Left lung (tissue), 10 donors: ENCODE measurements around the gene FHOD3. TPM values are rescaled to one million over a fixed set of nuclear protein-coding genes. Genes with fewer than 3 reads are reported as not detected.

Source experiments
- ATAC-seq: fragments of 200-7000 bp; cut with Tn5 transposase; one replicate; pipeline ENCODE4 v1.9.1; 2020; ENCODE audit warnings: moderate library complexity
- DNase-seq, 4 donors: peaks; one replicate each; pipeline ENCODE4 v3.0.0-alpha.2; 2013 to 2020
- H3K27ac ChIP-seq, 2 donors: fragments of 200-600 bp; sonication (generic) in 1 of 2; one replicate each; pipeline versions ENCODE4 v1.5.0 to v1.8.0; 2020 to 2021
- H3K27me3 ChIP-seq, 2 donors: fragments of 200-600 bp; sonication (generic) in 1 of 2; one replicate each; pipeline versions ENCODE4 v1.5.0 to v1.8.0; 2020 to 2021
- H3K36me3 ChIP-seq, 2 donors: fragments of 200-600 bp; sonication (generic) in 1 of 2; one replicate each; pipeline versions ENCODE4 v1.5.0 to v1.8.0; 2020 to 2021
- H3K4me1 ChIP-seq, 2 donors: fragments of 200-600 bp; one replicate each; pipeline ENCODE4 v1.8.0; 2021
- H3K4me3 ChIP-seq, 2 donors: fragments of 200-600 bp; sonication (generic) in 1 of 2; one replicate each; pipeline versions ENCODE4 v1.5.0 to v1.8.0; 2020 to 2021; ENCODE audit warnings: mild to moderate bottlenecking in 1 of 2
- H3K9me3 ChIP-seq, 2 donors: fragments of 200-600 bp; sonication (generic) in 1 of 2; one replicate each; pipeline versions ENCODE4 v1.5.0 to v1.8.0; 2020 to 2021
- intact Hi-C, 2 donors: fragments of 100-400 bp; cut with DNase I; formaldehyde crosslinking; loops; one replicate each; pipeline versions ENCODE4 v1.11.2 to v1.14.2; 2022
- polyA plus RNA-seq, 6 donors: library from polyadenylated mRNA; unstranded; fragments of 120-200 nt; gene quantifications; one replicate each; pipeline ENCODE4 v1.2.1, GENCODE V29; 2013; ENCODE audit not compliant: insufficient read length in 6 of 6
- total RNA-seq, 2 donors: library from RNA; stranded (reverse); fragmentation: NEBNext Ultra II Directional; extraction: Animal tissue kit (Norgen Biotek cat#: 25700); gene quantifications; one replicate each; pipeline ENCODE4 v1.2.1, GENCODE V29; 2021
- TF ChIP-seq, protein P1 (sequence below), 2 donors: fragments of 200-600 bp; sonication (generic) in 1 of 2; IDR thresholded peaks; one replicate each; pipeline versions ENCODE4 v1.5.0 to v1.8.0; 2021; ENCODE audit warnings: antibody characterized with exemption in 2 of 2
- donor health status: DM: no; HTN: yes; CAD: no.
- donor health status: DM: no; HTN: no; CAD: no.

FHOD3 gene
- total and polyA plus RNA-seq, 8 donors = 0.55 to 2.9 (median 1.5) TPM

DNA sequence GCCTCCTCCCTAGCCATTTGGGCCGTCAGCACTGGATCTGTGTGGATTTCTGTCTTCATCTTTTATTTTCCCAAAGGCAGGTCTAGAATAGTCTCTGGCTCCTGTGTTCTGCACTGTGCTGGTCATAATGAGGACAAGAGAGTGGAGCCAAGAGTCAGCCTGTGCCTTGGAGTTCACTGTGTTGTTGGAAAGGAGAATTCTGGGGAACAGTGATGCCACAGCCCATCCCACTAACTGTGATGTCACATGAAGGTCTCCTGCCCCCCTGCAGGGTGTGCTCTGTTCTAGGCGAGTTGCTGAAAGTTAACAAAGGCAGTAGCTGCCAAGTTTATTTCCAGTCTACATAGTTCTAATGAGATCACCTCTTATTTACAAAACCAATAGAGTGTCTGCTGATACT, 282.8 kb downstream of the FHOD3 start:
- no peak overlapping the region for H3K4me3 ChIP-seq
- ATAC-seq = no peak
- intact Hi-C loops = no loop called here
- TF ChIP-seq, protein P1, sequence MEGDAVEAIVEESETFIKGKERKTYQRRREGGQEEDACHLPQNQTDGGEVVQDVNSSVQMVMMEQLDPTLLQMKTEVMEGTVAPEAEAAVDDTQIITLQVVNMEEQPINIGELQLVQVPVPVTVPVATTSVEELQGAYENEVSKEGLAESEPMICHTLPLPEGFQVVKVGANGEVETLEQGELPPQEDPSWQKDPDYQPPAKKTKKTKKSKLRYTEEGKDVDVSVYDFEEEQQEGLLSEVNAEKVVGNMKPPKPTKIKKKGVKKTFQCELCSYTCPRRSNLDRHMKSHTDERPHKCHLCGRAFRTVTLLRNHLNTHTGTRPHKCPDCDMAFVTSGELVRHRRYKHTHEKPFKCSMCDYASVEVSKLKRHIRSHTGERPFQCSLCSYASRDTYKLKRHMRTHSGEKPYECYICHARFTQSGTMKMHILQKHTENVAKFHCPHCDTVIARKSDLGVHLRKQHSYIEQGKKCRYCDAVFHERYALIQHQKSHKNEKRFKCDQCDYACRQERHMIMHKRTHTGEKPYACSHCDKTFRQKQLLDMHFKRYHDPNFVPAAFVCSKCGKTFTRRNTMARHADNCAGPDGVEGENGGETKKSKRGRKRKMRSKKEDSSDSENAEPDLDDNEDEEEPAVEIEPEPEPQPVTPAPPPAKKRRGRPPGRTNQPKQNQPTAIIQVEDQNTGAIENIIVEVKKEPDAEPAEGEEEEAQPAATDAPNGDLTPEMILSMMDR (IDR thresholded peaks at IDR 0.05) = no peak
- H3K27me3 ChIP-seq = no peaks in the 10 kb centered on the region
- H3K36me3 ChIP-seq = no peaks in the 10 kb centered on the region
- H3K27ac ChIP-seq = no peak overlapping the region
- no peaks in the 10 kb centered on the region for H3K9me3 ChIP-seq
- DNase-seq = no peak
- no peaks in the 10 kb centered on the region for H3K4me1 ChIP-seq

DNA sequence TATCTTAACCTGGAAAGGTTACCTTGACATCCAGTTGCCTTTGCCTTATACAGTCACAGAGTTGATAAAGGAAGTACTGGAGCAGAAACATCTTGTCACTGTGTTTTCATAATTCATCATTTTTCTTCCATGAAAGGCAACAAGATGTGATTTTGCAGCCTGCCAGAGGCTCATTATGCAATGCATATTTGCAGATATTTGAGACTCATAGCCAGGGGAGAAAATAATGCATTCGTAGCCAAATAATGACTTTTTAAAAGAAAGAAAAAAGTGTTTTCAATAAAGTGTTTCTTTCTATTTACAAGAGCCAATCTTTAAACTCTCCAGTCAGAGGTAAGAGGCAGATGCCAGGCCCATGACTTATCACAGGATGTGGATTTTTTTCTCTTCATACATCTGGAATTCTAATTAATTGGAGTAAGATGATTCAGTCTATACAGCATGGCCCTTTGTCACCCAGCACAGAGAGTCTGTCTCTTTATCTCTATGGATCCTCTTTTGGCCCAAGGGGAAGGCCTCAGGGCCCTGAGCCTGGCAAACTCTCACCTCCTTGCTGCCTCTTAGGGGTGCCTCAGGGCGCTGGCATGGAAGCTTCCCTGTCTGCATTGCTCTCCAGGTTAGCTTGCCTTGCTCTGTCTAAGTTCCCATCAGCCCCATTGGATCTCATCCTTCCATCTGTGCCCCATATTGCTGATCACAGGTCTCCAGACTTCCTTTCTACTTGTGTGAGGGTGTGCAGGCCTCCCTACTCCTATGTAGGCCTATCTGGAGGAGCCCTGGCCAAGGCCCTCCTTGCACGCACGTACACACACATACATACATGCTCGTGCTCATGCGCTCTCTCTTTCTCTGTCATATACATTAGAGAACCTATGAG, 283.6 kb downstream of the FHOD3 start:
- Histone ChIP-seq H3K27ac (no peak overlapping the region), H3K4me1 (no peaks in the 10 kb centered on the region), H3K9me3 (no peaks in the 10 kb centered on the region), H3K36me3 (no peaks in the 10 kb centered on the region), H3K4me3 (no peak overlapping the region), H3K27me3 (no peaks in the 10 kb centered on the region)
- TF ChIP-seq, protein P1 (IDR thresholded peaks at IDR 0.05) = no peak
- intact Hi-C loops = no loop called here
- no peak for DNase-seq
- ATAC-seq = no peak

DNA sequence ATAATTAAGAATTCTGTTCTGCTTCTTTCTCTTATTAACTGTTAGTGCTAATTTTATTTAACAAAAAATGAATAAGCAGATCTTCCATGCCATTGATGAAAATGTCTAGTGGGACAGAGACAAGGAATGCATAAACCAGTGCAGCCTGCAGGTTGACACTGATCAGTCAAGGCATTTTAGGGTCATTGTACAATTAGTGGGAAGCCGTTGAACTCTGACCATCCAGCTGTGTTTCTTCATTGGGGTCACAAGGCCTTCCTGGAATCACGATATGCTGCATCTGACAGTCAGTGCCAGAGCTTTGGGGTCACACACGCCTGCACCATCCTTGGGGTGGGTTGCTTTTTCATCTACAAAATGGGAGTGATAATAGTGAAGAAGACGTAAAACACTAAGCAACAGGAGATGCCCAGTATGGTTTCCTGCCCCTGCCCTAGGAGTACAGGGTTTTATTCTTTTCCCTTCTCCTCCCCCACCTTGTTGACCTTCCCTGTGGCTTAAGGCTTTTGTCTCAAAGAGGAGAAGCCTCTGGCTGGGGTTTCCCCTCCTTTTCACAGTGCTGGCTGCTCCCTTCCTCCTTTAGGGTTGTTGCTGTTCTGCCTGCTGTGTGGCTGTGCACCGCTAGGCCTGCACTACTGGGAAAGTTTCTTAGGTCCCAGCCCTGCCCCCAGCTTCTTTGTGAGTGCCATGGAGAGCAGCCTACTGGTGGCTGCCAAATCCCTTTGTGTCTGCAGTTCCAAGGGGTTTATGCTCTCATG, 285.7 kb downstream of the FHOD3 start:
- H3K27ac ChIP-seq = no peak overlapping the region
- H3K4me1 ChIP-seq = no peaks in the 10 kb centered on the region
- DNase-seq = no peak
- no peak overlapping the region for H3K4me3 ChIP-seq
- intact Hi-C loops = no loop called here
- TF ChIP-seq, protein P1 (IDR thresholded peaks at IDR 0.05) = no peak
- ATAC-seq = no peak
- H3K36me3 ChIP-seq = no peaks in the 10 kb centered on the region
- H3K27me3 ChIP-seq = no peaks in the 10 kb centered on the region
- H3K9me3 ChIP-seq = no peaks in the 10 kb centered on the region

DNA sequence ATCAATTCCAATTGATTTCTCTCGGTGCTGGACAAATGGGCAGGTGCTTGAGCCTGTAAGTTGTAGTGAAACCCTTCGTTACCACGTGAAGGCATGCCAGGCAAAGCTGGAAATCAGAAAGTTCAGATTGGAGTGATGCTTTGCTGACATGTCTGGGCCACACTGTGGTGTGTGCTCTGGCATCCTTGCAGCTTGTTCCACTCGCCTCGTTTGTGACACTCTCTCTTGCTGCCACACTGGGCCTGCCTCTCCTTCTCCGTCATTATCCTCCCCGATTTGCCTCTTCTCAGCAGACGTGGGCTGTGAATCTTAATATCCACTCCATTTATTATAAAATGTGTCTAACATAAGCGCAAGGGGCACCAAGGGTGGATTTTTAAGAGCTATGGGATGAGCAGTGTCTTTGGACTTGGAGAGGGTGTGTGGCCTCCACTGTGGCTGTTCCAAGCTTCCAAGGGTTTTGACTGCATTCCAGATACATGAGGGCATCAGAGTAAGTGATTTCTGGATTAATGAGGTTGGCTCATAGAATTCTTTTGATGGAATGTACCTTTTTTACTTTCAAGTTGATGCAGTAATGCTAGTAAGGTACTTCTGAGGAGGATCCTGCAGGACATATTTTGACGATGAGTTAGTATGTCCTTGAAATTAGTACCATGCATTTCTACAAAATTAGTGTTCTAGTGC, 292.5 kb downstream of the FHOD3 start:
- H3K36me3 ChIP-seq = no peaks in the 10 kb centered on the region
- DNase-seq (no peak), ATAC-seq (no peak)
- H3K27ac ChIP-seq = no peak overlapping the region
- H3K27me3 ChIP-seq = no peaks in the 10 kb centered on the region
- H3K4me3 ChIP-seq = no peak overlapping the region
- H3K4me1 ChIP-seq = no peaks in the 10 kb centered on the region
- intact Hi-C loops = no loop called here
- TF ChIP-seq, protein P1 (IDR thresholded peaks at IDR 0.05) = no peak
- H3K9me3 ChIP-seq = no peaks in the 10 kb centered on the region
